ENCODE measurements around the gene RNASE12.

Gene RNASE12

GRCh38 chr14:20548414-20549158, 42.6 kb downstream of the RNASE12 start:
- DNase-seq (ENCODE audit: extremely low spot score, insufficient read length, low read depth) = no peak
- no peak for FAIRE-seq

- DNase-seq (ENCODE audit: extremely low spot score, insufficient read length, low read depth) = no peak
- no peak for FAIRE-seq
Measured at GRCh38 chr14:20546877-20547276, 44.3 kb downstream of the RNASE12 start.

Data from GM18507 (cell line).